T-helper 17 cell (primary cell): ENCODE data around the gene PKNOX1. TPM values are rescaled to one million over a fixed set of nuclear protein-coding genes. Genes with fewer than 3 reads are reported as not detected.
"Not testable (repeated sequence)": the region's sequence is repeated elsewhere in the genome, so short reads cannot be mapped to it uniquely, and the experiment has no call there.

Source experiments
- ATAC-seq: fragments of 150-1000 bp; cut with Tn5 transposase; 2 replicates; pipeline ENCODE4 v1.10.0; 2021; ENCODE audit warnings: mild to moderate bottlenecking, moderate library complexity
- DNase-seq, 3 donors: peaks; one replicate each; pipeline versions ENCODE4 v3.0.0 to v3.0.0-alpha.2; 2020 to 2021
- H3K9me3 ChIP-seq: one replicate; pipeline ENCODE4 v1.7.0; 2013; ENCODE audit warnings: low read length, mild to moderate bottlenecking; ENCODE audit not compliant: control insufficient read depth, poor library complexity, severe bottlenecking
- H3K27ac Mint-ChIP-seq: one replicate; pipeline ENCODE4 v1.8.0; 2022; ENCODE audit warnings: mild to moderate bottlenecking, moderate library complexity, mixed read lengths
- H3K27me3 Mint-ChIP-seq: one replicate; pipeline ENCODE4 v1.8.0; 2022; ENCODE audit warnings: mixed read lengths
- H3K36me3 Mint-ChIP-seq: one replicate; pipeline ENCODE4 v1.8.0; 2022; ENCODE audit warnings: low read depth, mixed read lengths
- H3K4me1 Mint-ChIP-seq: one replicate; pipeline ENCODE4 v1.8.0; 2022; ENCODE audit warnings: mild to moderate bottlenecking, mixed read lengths
- H3K4me3 Mint-ChIP-seq: one replicate; pipeline ENCODE4 v1.8.0; 2022; ENCODE audit warnings: mild to moderate bottlenecking, moderate library complexity, mixed read lengths
- total RNA-seq, 4 donors: library from RNA in 2 of 4; stranded (reverse) in 2 of 4; gene quantifications; one replicate each; pipeline ENCODE4 v1.2.3 and lab custom pipeline; 2022 to 2026

Gene PKNOX1
- total RNA-seq, 2 donors from 2014 or later, result 11.5 to 15.3 TPM

DNA sequence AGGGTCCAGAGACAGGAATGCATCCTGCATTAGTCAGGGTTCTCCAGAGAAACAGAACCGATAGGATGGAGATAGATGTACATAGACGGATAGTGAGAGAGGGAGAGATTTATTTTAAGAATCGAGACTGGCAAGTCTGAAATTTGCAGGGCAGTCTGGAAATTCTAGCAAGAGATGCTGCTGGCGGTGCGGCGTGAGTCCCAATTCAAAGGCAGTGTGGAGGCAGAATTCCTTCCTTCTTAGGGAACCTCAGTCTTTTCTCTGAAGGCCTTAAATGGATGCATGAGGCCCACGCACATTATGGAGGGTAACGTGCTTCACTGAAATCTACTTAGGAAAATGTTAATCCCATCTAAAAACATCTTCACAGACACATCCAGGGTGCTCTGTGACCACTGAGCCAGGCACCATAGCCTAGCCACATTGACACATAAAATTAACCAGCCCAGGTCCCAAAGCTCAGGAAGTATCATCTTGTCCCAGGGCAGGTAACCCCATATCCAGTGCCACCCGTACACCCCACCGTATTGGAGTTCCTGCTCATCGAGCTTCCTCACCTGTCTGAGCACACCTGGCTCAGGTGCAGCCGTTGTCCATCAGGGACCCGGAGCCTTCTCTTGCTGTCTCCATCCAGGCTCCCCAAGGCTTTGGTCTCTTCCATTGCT, 9.7 kb upstream of the PKNOX1 start:
- H3K4me1 Mint-ChIP-seq, result no peaks in the 10 kb centered on the region
- ATAC-seq (no peak), DNase-seq (no peak)
- no peaks in the 10 kb centered on the region for H3K27me3 Mint-ChIP-seq
- H3K36me3 Mint-ChIP-seq, result no peaks in the 10 kb centered on the region
- H3K4me3 Mint-ChIP-seq, result no peak overlapping the region
- H3K27ac Mint-ChIP-seq, result no peak overlapping the region
- H3K9me3 ChIP-seq, result no peaks in the 10 kb centered on the region

DNA sequence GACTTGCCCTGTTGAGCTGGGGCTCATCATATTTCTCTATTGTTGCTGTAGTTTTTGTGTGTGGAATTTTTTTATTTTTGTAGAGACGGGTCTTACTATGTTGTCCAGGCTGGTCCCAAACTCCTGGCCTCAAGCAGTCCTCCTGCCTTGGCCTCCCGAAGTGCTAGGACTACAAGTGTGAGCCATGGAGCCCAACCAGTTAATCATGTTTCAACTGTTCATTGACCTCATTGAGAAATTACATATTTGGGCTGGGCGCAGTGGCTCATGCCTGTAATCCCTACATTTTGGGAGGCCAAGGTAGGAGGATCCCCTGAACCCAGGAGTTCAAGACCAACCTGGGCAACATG, 9.2 kb upstream of the PKNOX1 start:
- no peak for DNase-seq
- no peak overlapping the region for H3K27ac Mint-ChIP-seq
- H3K27me3 Mint-ChIP-seq, result no peaks in the 10 kb centered on the region
- no peaks in the 10 kb centered on the region for H3K9me3 ChIP-seq
- no peaks in the 10 kb centered on the region for H3K4me1 Mint-ChIP-seq
- no peaks in the 10 kb centered on the region for H3K36me3 Mint-ChIP-seq
- no peak for ATAC-seq
- no peak overlapping the region for H3K4me3 Mint-ChIP-seq

GRCh38 chr21:42967616-42968015, 6.7 kb upstream of the PKNOX1 start:
- not testable (repeated sequence) for H3K4me1 Mint-ChIP-seq, H3K9me3 ChIP-seq, DNase-seq, H3K4me3 Mint-ChIP-seq, H3K27me3 Mint-ChIP-seq, H3K27ac Mint-ChIP-seq, ATAC-seq, H3K36me3 Mint-ChIP-seq

- Mint-ChIP-seq H3K4me1 (no peaks in the 10 kb centered on the region), H3K27ac (no peak overlapping the region), H3K36me3 (no peaks in the 10 kb centered on the region), H3K4me3 (no peak overlapping the region), H3K27me3 (no peaks in the 10 kb centered on the region)
- no peaks in the 10 kb centered on the region for H3K9me3 ChIP-seq
- ATAC-seq (no peak), DNase-seq (no peak)
These were observed 5.2 kb upstream of the PKNOX1 start for GRCh38 chr21:42969193-42969600.

GRCh38 chr21:42970946-42971653, 3.3 kb upstream of the PKNOX1 start:
- Mint-ChIP-seq H3K27ac (no peak overlapping the region), H3K4me3 (no peak overlapping the region), H3K36me3 (no peaks in the 10 kb centered on the region), H3K27me3 (no peaks in the 10 kb centered on the region), H3K4me1 (no peaks in the 10 kb centered on the region)
- H3K9me3 ChIP-seq, result no peaks in the 10 kb centered on the region
- DNase-seq, result no peak
- no peak for ATAC-seq

- Mint-ChIP-seq H3K27me3 (no peaks in the 10 kb centered on the region), H3K4me1 (peaks cover 3% of the 10 kb centered on the region), H3K27ac (no peak overlapping the region), H3K36me3 (no peaks in the 10 kb centered on the region), H3K4me3 (no peak overlapping the region)
- H3K9me3 ChIP-seq, result no peaks in the 10 kb centered on the region
- ATAC-seq (no peak), DNase-seq (no peak)
These were observed 2.5 kb upstream of the PKNOX1 start for GRCh38 chr21:42971897-42972275.

DNA sequence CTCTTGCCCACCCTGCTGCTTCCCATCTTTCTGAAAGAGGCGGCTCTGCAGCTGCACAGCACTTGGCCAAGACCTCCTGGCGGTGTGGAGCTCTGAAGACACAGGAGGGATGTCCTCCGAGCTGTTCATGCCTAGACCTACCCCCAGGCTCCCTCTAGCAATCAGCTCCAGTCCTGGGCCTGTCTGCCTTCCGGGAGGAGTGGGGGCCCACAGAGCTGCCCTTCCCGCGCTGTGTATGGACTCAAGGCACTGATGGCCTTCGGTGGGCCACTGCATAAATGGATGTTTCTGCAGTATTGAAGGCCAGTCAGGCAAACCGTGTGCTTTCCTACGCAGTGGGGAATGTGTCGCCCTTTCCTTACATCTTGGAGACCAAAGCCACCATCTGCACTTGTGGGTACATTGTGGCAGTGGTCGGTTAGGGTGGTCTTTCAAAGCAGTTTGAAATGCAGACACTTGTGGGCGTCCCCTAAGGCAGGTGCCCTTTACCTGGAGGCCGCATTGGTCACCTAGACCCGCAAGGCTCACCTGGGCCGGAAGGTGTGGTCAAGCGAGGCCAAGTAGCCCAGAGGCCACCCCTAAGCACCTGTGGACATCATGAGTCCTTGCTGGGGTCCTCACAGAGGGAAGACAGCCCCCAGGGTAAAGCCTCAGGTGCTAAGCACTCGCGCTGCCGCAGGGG, 912 bp upstream of the PKNOX1 start:
- peak overlapping the region; percentile 41 for H3K27ac Mint-ChIP-seq
- H3K4me1 Mint-ChIP-seq, result peaks cover 6% of the 10 kb centered on the region
- peak overlapping the region; percentile 75 for H3K4me3 Mint-ChIP-seq
- DNase-seq (peak in 1 of 3 donors; percentile 6), ATAC-seq (no peak)
- H3K27me3 Mint-ChIP-seq, result no peaks in the 10 kb centered on the region
- H3K9me3 ChIP-seq, result no peaks in the 10 kb centered on the region
- no peaks in the 10 kb centered on the region for H3K36me3 Mint-ChIP-seq

DNA sequence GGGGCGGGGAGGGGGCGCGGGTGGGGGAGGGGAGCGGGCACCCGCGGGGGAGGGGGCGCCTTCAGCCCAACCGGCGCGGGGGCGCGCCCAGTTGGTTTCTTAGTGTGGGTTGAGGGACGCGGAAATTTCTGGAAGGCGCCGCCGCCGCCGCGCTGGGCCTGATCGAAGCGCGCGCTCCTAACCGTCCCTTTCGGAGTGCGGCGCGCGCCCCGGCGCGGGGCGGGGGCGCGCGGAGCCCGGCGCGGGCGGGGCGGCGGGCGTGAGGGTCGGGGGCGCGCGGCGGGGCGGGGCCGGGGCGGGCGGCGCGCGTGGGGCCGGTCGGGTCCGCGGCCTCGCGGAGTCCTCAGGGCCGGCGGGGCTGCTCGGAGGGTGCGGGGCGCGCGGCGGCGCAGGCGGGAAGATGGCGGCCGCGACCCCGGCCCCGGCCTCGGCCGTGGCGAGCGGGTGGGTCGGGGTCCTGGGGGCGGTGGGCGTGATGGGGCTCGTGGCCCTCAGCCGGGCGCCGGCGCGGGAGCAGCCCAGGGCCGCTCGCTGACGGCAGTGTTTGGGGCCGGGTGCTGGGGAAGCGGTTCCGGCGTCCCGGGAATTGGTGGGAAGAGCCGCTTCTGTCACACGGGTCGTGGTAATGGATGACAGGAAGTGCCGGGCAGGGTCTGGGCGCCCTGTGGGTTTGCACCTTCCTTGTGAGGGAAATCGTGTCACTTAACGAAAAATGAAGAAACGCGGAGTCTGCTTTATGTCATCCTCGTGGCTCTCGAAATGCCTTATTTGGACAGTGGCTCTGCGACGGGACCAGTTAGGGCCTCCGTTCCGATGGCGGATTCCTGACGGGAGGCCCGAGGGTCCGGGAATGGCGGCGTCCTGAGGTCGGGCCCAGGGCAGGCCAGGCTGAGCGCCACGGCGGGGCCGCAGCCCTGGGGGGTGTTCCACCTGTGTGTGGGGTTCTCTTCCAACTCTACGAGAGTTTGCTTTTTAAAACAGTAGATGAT, 764 bp downstream of the PKNOX1 start:
- H3K36me3 Mint-ChIP-seq, result no peaks in the 10 kb centered on the region

DNA sequence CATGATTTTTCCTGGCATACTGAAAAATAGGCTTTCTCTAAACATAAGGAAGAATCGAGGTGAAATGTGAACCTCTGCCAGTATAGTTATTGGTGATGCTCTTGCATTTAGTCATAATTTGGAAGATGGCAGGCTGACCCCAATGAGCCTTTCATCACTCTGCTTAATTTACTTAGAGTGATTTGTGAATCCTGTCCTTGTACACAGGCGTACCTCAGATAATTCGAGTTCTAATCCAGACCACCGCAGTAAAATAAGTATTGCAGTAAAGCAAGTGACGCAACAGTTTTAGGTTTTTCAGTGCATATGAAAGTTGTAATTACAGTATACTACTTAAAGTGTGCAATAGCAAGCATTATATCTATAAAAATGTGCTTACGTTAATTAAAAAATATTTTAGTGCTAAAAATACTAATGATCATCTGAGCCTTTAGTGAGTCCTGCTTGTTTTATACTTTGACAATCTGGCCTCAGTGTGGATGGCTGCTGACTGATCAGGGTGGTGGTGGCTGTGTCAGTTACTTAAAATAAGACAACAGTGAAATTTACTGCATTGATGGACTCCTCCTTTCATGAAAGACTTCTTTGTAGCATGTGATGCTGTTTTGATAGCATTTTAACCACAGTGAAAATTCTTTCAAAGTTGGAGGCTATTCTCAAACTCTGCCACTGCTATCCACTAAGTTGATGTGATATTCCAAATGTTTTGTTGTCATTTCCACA, 1.7 kb downstream of the PKNOX1 start:
- no peak for DNase-seq
- H3K9me3 ChIP-seq, result no peaks in the 10 kb centered on the region
- no peaks in the 10 kb centered on the region for H3K36me3 Mint-ChIP-seq
- peak overlapping the region; percentile 79 for H3K27ac Mint-ChIP-seq
- H3K27me3 Mint-ChIP-seq, result no peaks in the 10 kb centered on the region
- no peak for ATAC-seq
- H3K4me1 Mint-ChIP-seq, result peaks cover 11% of the 10 kb centered on the region
- peak overlapping the region; percentile 89 for H3K4me3 Mint-ChIP-seq

More for the DNA sequence above, 764 bp downstream of the PKNOX1 start:
- DNase-seq, result peak; percentile 48 to 64 (median 62)
- peak; percentile 16 for ATAC-seq
- peak overlapping the region; percentile 79 for H3K27ac Mint-ChIP-seq
- no peaks in the 10 kb centered on the region for H3K27me3 Mint-ChIP-seq
- no peaks in the 10 kb centered on the region for H3K9me3 ChIP-seq
- peaks cover 9% of the 10 kb centered on the region for H3K4me1 Mint-ChIP-seq
- H3K4me3 Mint-ChIP-seq, result peak overlapping the region; percentile 89

DNA sequence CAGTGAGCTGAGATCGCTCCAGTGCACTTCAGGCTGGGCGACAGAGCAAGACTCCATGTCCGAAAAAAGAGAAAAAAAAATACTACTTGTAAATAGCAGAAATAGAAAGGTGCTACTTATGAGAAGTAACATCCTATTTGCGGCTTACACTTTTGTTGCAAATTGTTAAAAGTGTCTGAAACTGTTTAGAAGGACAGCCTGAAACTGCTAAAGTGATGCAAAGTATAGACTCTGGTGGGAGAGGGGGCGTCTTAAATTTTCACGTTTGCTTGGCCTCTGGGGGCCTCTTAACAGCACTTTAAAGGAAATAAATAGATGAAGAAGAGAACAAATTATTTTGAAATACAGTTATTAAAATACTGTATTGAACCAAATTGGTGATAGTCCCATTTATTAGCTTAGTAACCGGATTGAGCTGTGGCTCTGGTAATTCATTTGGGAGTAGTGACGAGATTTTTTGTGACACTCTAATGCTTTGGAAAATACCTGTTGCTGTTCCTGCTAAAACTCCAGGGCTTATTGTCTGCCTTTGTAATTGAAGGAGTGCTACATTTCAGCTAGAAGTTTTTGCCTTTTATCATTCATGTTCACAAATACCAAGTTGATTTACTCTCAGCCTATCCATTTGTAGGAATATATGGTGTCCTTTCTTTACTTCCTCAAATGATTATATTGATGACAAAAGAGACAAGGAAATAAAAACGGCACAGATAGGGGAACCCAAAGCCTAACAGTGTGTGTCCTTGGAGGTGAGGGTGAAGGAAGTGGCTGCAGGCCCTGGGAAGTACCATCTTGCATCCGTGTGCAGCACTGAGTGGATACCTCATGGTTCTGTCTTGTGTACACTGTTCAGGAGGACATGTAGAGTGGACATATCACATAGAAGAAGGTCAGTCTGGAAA, 6.2 kb downstream of the PKNOX1 start:
- Mint-ChIP-seq H3K27me3 (no peaks in the 10 kb centered on the region), H3K4me1 (peaks cover 17% of the 10 kb centered on the region), H3K4me3 (no peak overlapping the region), H3K36me3 (no peaks in the 10 kb centered on the region), H3K27ac (peak overlapping the region; percentile 16)
- no peaks in the 10 kb centered on the region for H3K9me3 ChIP-seq
- DNase-seq, result no peak
- no peak for ATAC-seq

DNA sequence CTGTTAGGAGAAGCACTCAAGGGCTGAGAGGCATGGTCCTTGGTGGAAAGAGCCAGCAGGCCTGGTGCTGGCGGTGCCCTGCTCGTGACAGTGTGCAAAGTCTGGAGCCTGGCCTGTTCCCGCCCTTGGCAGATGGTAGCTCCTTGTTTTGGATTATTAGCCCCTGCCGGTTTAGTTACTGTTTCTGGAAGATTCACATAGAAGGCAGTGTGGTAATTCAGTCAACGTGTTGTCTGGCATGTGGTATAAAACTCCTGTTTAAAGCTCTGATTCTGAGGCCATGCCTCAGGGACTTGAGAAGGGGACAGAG, 6.8 kb downstream of the PKNOX1 start:
- no peak overlapping the region for H3K4me3 Mint-ChIP-seq
- peaks cover 17% of the 10 kb centered on the region for H3K4me1 Mint-ChIP-seq
- DNase-seq (no peak), ATAC-seq (no peak)
- H3K36me3 Mint-ChIP-seq, result no peaks in the 10 kb centered on the region
- H3K9me3 ChIP-seq, result no peaks in the 10 kb centered on the region
- H3K27me3 Mint-ChIP-seq, result no peaks in the 10 kb centered on the region
- peak overlapping the region; percentile 16 for H3K27ac Mint-ChIP-seq

GRCh38 chr21:42981862-42982261, 7.5 kb downstream of the PKNOX1 start:
- Mint-ChIP-seq H3K36me3 (no peaks in the 10 kb centered on the region), H3K4me1 (peaks cover 14% of the 10 kb centered on the region), H3K4me3 (no peak overlapping the region), H3K27ac (no peak overlapping the region), H3K27me3 (no peaks in the 10 kb centered on the region)
- no peaks in the 10 kb centered on the region for H3K9me3 ChIP-seq
- no peak for DNase-seq
- ATAC-seq, result no peak
